GM12878 (cell line): Measurements from ENCODE around the gene UBP1. TPM values are rescaled to one million over a fixed set of nuclear protein-coding genes. Genes with fewer than 3 reads are reported as not detected.

Experiments used
- ATAC-seq: fragments of 200-7000 bp; cut with Tn5 transposase; 3 replicates; pipeline ENCODE4 v1.9.1; 2020; ENCODE audit warnings: mild to moderate bottlenecking, moderate library complexity
- BruUV-seq: library from RNA; stranded (reverse); fragments of 400-500 nt; replicated peaks from 2 replicates; lab custom pipeline; 2021; lab: Mats Ljungman, UMichigan
- CTCF ChIA-PET: fragments of 300-600 bp; sonication (Branson Sonifier 250); formaldehyde crosslinking; extraction: SDS; loops from one replicate; lab custom pipeline; 2021; ENCODE audit warnings: inconsistent platforms; lab: Yijun Ruan, JAX
- POLR2A ChIA-PET: fragments of 350-600 bp; formaldehyde crosslinking; extraction: SDS; loops from one replicate; lab custom pipeline; 2021; ENCODE audit warnings: inconsistent platforms; lab: Charles Lee
- RAD21 ChIA-PET: fragments of 300-600 bp; sonication (Branson Sonifier 250); formaldehyde crosslinking; loops from one replicate; lab custom pipeline; 2023; ENCODE audit warnings: antibody characterized with exemption; ENCODE audit not compliant: unreplicated experiment; lab: Charles Lee
- SMC1A ChIA-PET: fragments of 300-600 bp; sonication (Branson Sonifier 250); formaldehyde crosslinking; loops from one replicate; lab custom pipeline; 2023; ENCODE audit not compliant: unreplicated experiment, uncharacterized antibody; lab: Charles Lee
- DNase-seq: peaks from one replicate; pipeline ENCODE4 v3.0.0-alpha.2; 2011; ENCODE audit warnings: low read depth, low spot score
- FAIRE-seq: peaks from 3 replicates; lab custom pipeline; 2011; peaks lifted over from hg19 to GRCh38; lab: Jason Lieb, UNC
- H2AFZ ChIP-seq: 2 replicates; pipeline ENCODE4 v1.6.0; 2011; ENCODE audit warnings: low read depth, low read length, control low read depth; ENCODE audit not compliant: control insufficient read depth
- H3K27ac ChIP-seq: 2 replicates; pipeline ENCODE4 v1.5.1; 2011; ENCODE audit warnings: control low read depth; ENCODE audit not compliant: control insufficient read depth, insufficient read depth
- H3K27me3 ChIP-seq, 2 experiments: replicated peaks in 1 of 2; 2 replicates each; pipeline versions ENCODE4 v1.6.0 to v1.6.1; 2011; ENCODE audit warnings: low read length in 1 of 2; ENCODE audit not compliant: control insufficient read depth in 2 of 2, insufficient read depth in 2 of 2
- H3K36me3 ChIP-seq, 2 experiments: 2 replicates each; pipeline ENCODE4 v1.5.1; 2011; ENCODE audit warnings: low read length in 1 of 2; ENCODE audit not compliant: control insufficient read depth in 2 of 2, insufficient read depth in 2 of 2
- H3K4me1 ChIP-seq: 2 replicates; pipeline ENCODE4 v1.6.1; 2011; ENCODE audit warnings: mild to moderate bottlenecking, low read length, moderate library complexity, mixed read lengths; ENCODE audit not compliant: control insufficient read depth, insufficient read depth
- H3K4me2 ChIP-seq: 2 replicates; pipeline ENCODE4 v1.6.0; 2011; ENCODE audit warnings: control low read depth; ENCODE audit not compliant: control insufficient read depth, insufficient read depth
- H3K4me3 ChIP-seq: fragments of 200-600 bp; sonication (generic); 2 replicates; pipeline ENCODE4 v1.5.1; 2016
- H3K79me2 ChIP-seq: 2 replicates; pipeline ENCODE4 v1.6.0; 2011; ENCODE audit warnings: low read length; ENCODE audit not compliant: control insufficient read depth, insufficient read depth
- H3K9ac ChIP-seq: 2 replicates; pipeline ENCODE4 v1.8.0; 2011; ENCODE audit warnings: low read length, control low read depth, mixed read lengths; ENCODE audit not compliant: control insufficient read depth, insufficient read depth
- H3K9me3 ChIP-seq: replicated peaks from 3 replicates; pipeline ENCODE4 v1.5.1; 2011; ENCODE audit warnings: mild to moderate bottlenecking, low read length; ENCODE audit not compliant: control insufficient read depth, insufficient read depth
- H4K20me1 ChIP-seq: 2 replicates; pipeline ENCODE4 v1.6.0; 2011; ENCODE audit not compliant: control insufficient read depth, insufficient read depth
- BMI1 ChIP-seq: fragments of 450-650 bp; IDR thresholded peaks from 2 replicates; pipeline ENCODE4 v1.6.1; 2016; ENCODE audit warnings: mild to moderate bottlenecking, moderate library complexity, borderline replicate concordance
- CEBPB ChIP-seq, 2 experiments: fragments of 150-350 bp in 1 of 2; IDR thresholded peaks; 2 replicates each; pipeline ENCODE4 v1.6.1; 2012 to 2014; ENCODE audit warnings: low read depth in 2 of 2, low read length in 2 of 2, borderline replicate concordance in 1 of 2, inconsistent platforms in 1 of 2
- EGR1 ChIP-seq, 2 experiments: IDR thresholded peaks; 1 replicate in 1 of 2; 2 replicates in 1 of 2; pipeline ENCODE4 v1.6.1; 2011 to 2012; ENCODE audit warnings: low read depth in 2 of 2, low read length in 2 of 2, borderline replicate concordance in 1 of 2, mild to moderate bottlenecking in 1 of 2, moderate library complexity in 1 of 2
- ETV6 ChIP-seq, 2 experiments: fragments of 450-650 bp in 1 of 2; IDR thresholded peaks in 1 of 2; conservative IDR thresholded peaks in 1 of 2; 2 replicates each; pipeline ENCODE4 v1.6.1; 2014; ENCODE audit warnings: antibody characterized with exemption in 1 of 2, borderline replicate concordance in 1 of 2, low read depth in 1 of 2, mild to moderate bottlenecking in 1 of 2, moderate library complexity in 1 of 2
- FOXK2 ChIP-seq: fragments of 450-650 bp; IDR thresholded peaks from 2 replicates; pipeline ENCODE4 v1.6.1; 2017; ENCODE audit warnings: mild to moderate bottlenecking, moderate library complexity
- HDAC2 ChIP-seq: fragments of 200-600 bp; sonication (generic); IDR thresholded peaks from 2 replicates; pipeline ENCODE4 v1.6.1; 2017
- HDGF ChIP-seq: fragments of 450-650 bp; IDR thresholded peaks from 2 replicates; pipeline ENCODE4 v1.6.1; 2016; ENCODE audit warnings: antibody characterized with exemption
- HSF1 ChIP-seq: fragments of 150-350 bp; IDR thresholded peaks from 2 replicates; pipeline ENCODE4 v1.6.1; 2014; ENCODE audit warnings: mild to moderate bottlenecking, low read depth, low read length
- IKZF2 ChIP-seq, 2 experiments: fragments of 450-650 bp; IDR thresholded peaks; 2 replicates each; pipeline ENCODE4 v1.6.1; 2017; ENCODE audit warnings: mild to moderate bottlenecking in 2 of 2, moderate library complexity in 2 of 2
- MAX ChIP-seq: IDR thresholded peaks from 2 replicates; pipeline ENCODE4 v1.6.1; 2012; ENCODE audit warnings: low read depth, low read length, improper control_type of control experiment
- PAX5 ChIP-seq: IDR thresholded peaks from 2 replicates; pipeline ENCODE4 v1.6.1; 2011; ENCODE audit warnings: low read depth, low read length, borderline replicate concordance
- RAD21 ChIP-seq: IDR thresholded peaks from 2 replicates; pipeline ENCODE4 v1.6.1; 2011; ENCODE audit warnings: mild to moderate bottlenecking, low read depth, low read length, moderate library complexity; ENCODE audit not compliant: insufficient read depth
- SPI1 ChIP-seq: IDR thresholded peaks from 2 replicates; pipeline ENCODE4 v1.6.1; 2011; ENCODE audit warnings: low read depth, mild to moderate bottlenecking, low read length, moderate library complexity, borderline replicate concordance; ENCODE audit not compliant: insufficient read depth
- STAT1 ChIP-seq: fragments of 450-650 bp; conservative IDR thresholded peaks from 2 replicates; pipeline ENCODE4 v1.6.1; 2014; ENCODE audit warnings: antibody characterized with exemption, mild to moderate bottlenecking
- TBL1XR1 ChIP-seq: IDR thresholded peaks from 2 replicates; pipeline ENCODE4 v1.6.1; 2012; ENCODE audit warnings: low read depth, low read length, improper control_type of control experiment
- YBX1 ChIP-seq: fragments of 450-650 bp; IDR thresholded peaks from 2 replicates; pipeline ENCODE4 v1.6.1; 2016; ENCODE audit warnings: antibody characterized with exemption
- ZBTB4 ChIP-seq: fragments of 450-650 bp; formaldehyde crosslinking; IDR thresholded peaks from 2 replicates; pipeline ENCODE4 v1.4.0; 2022; ENCODE audit warnings: mild to moderate bottlenecking, moderate library complexity
- WGBS: methylation state at CpG from one replicate; pipeline ENCODE4 v1.1.6; 2016; ENCODE audit warnings: low lambda C conversion rate; ENCODE audit not compliant: insufficient replicate concordance, insufficient coverage; ENCODE audit errors: missing lambda C conversion rate; 5-methylcytosine and 5-hydroxymethylcytosine counted together
- in situ Hi-C: fragments of 300-500 bp; cut with MboI; formaldehyde crosslinking; loops from 9 replicates; pipeline ENCODE4 v1.14.3; 2018; ENCODE audit warnings: mixed read lengths
- intact Hi-C: fragments of 100-400 bp; cut with micrococcal nuclease; formaldehyde crosslinking; loops from one replicate; pipeline ENCODE4 v1.14.2; 2022; ENCODE audit not compliant: unreplicated experiment
- polyA plus RNA-seq, 11 experiments: library from polyadenylated mRNA; depleted of rRNA in 4 of 11; unstranded in 6 of 11; stranded (reverse) in 5 of 11; fragments of >200 nt; fragmentation: Nextera tagmentation in 4 of 11; fragmentation: Illumina TruSeq in 1 of 11; extraction: Ambion mirVana in 4 of 11; extraction: Trizol in 1 of 11; gene quantifications; 1 replicate in 1 of 11; 2 replicates in 10 of 11; pipeline versions ENCODE4 v1.2.1 to v1.2.3, GENCODE V29; 2011 to 2016; ENCODE audit warnings: inconsistent platforms in 2 of 11, missing spikeins in 2 of 11, low read depth in 1 of 11
- total RNA-seq, 4 experiments: library from RNA; depleted of rRNA in 3 of 4; stranded (reverse); fragments of >200 nt in 3 of 4; fragmentation: Illumina TruSeq in 1 of 4; extraction: Trizol in 1 of 4; gene quantifications; 2 replicates each; pipeline versions ENCODE4 v1.2.1 to v1.2.3, GENCODE V29; 2013 to 2021

UBP1 gene
- total and polyA plus RNA-seq, 10 of the 15 experiments (the other 5 are each of a cell fraction or from before 2014, with no cell fraction given), result 9.3 to 93.6 (median 52.4) TPM

DNA sequence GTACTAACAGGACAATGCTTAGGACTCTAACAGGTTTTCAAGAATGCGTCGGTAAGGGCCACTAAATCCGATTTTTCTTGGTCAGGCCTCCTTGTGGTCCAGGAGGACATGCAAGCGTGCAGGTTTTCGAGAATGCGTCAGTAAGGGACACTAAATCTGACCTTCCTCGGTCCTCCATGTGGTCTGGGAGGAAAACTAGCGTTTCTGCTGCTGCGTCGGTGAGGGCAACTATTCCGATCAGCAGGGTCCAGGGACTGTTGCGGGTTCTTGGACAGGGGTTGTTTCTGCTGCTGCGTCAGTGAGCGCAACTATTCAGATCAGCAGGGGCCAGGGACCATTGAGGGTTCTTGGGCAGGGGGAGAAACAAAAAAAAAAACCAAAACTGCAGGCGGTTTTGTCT lies 7.8 kb upstream of the UBP1 start:
- Histone ChIP-seq H3K36me3 (no peaks in the 10 kb centered on the region), H2AFZ (no peak overlapping the region), H3K4me3 (no peak overlapping the region), H3K27ac (no peak overlapping the region), H3K4me1 (no peaks in the 10 kb centered on the region), H4K20me1 (no peaks in the 10 kb centered on the region), H3K79me2 (no peaks in the 10 kb centered on the region), H3K9ac (no peak overlapping the region), H3K4me2 (no peak overlapping the region), H3K27me3 (no peaks in the 10 kb centered on the region), H3K9me3 (no peaks in the 10 kb centered on the region)
- intact Hi-C loops (no loop called here), in situ Hi-C loops (no loop called here)
- FAIRE-seq (no peak), ATAC-seq (no peak), DNase-seq (no peak)
- WGBS, result 76% methylated on average over 15 of the region's 15 CpGs
- ChIA-PET SMC1A (no interaction called here), POLR2A (no interaction called here), RAD21 (no interaction called here), CTCF (no interaction called here)
- no TSS peak for BruUV-seq
- TF ChIP-seq EGR1 (IDR thresholded peaks at IDR 0.05; ENCODE audit: borderline replicate concordance in 1 of 2, low read depth in 2 of 2, low read length in 2 of 2) (no peak), HSF1 (no peak), BMI1 (no peak), MAX (no peak), ZBTB4 (CRISPR knock-in tag) (no peak), TBL1XR1 (no peak), ETV6 (conservative IDR thresholded peaks at IDR 0.05 in 1 of 2, IDR thresholded peaks at IDR 0.05 in 1 of 2; ENCODE audit: borderline replicate concordance in 1 of 2, low read depth in 1 of 2) (no peak), RAD21 (no peak), HDGF (no peak), FOXK2 (no peak), SPI1 (no peak), HDAC2 (no peak), PAX5 (no peak), IKZF2 (IDR thresholded peaks at IDR 0.05) (no peak), CEBPB (IDR thresholded peaks at IDR 0.05; ENCODE audit: borderline replicate concordance in 1 of 2, low read depth in 2 of 2, low read length in 2 of 2) (no peak), STAT1 (no peak), YBX1 (no peak)
